ENCODE data around the gene HIRIP3.
"Not testable (repeated sequence)": the region's sequence is repeated elsewhere in the genome, so short reads cannot be mapped to it uniquely, and the experiment has no call there.

The HIRIP3 gene, protein sequence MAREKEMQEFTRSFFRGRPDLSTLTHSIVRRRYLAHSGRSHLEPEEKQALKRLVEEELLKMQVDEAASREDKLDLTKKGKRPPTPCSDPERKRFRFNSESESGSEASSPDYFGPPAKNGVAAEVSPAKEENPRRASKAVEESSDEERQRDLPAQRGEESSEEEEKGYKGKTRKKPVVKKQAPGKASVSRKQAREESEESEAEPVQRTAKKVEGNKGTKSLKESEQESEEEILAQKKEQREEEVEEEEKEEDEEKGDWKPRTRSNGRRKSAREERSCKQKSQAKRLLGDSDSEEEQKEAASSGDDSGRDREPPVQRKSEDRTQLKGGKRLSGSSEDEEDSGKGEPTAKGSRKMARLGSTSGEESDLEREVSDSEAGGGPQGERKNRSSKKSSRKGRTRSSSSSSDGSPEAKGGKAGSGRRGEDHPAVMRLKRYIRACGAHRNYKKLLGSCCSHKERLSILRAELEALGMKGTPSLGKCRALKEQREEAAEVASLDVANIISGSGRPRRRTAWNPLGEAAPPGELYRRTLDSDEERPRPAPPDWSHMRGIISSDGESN
- total RNA-seq, result 17.4 to 18.5 reads per million in 2 experiments

- peak; percentile 79 for DNase-seq (ENCODE audit: low read depth)
Observed at GRCh38 chr16:29995324-29995910, at the start of gene HIRIP3. Gene HIRIP3 (minus strand): TSS chr16:29995617. CDS start chr16:29995605, 12 bp downstream.

DNA sequence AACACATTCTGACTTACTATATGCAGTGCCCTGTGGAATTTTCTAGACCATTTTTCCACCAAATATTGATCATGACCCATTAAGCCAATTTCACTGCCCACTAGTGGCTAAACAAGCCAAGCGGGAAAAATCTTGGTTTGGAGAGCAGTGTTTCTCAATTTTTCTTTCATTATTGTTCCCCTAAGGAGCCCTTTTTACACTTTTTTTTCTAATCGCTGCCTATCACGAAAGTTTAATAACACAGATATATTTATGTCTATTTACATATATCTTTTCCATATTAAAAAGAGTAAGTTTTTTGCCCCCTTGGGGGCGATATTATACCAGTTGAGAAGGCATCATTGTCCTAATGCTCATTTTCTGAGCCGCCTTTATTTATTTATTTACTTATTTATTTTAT lies 46.4 kb upstream of the HIRIP3 start:
- DNase-seq (ENCODE audit: low read depth), result no peak

DNA sequence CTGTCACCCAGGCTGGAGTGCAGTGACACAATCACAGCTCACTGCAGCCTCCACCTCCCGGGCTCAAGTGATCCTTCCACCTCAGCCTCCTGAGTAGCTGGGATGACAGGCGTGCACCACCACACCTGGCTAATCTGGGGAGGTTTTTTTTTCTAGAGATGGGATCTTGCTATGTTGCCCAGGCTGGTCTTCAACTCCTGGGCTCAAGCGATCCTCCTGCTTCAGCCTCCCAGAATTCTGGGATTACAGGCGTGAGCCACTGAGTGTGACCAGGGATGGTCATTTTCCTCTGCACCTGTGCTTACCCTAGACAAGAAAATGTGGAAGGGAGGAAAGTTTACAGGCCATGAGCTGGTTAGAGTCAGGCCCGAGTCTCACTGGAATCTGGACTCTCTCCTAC lies 45.3 kb upstream of the HIRIP3 start:
- not testable (repeated sequence) for DNase-seq (ENCODE audit: low read depth)

GRCh38 chr16:30040221-30040620 lies 44.8 kb upstream of the HIRIP3 start:
- DNase-seq (ENCODE audit: low read depth), result no peak

GRCh38 chr16:30033270-30033669 lies 37.9 kb upstream of the HIRIP3 start:
- DNase-seq (ENCODE audit: low read depth), result no peak

- peak; percentile 51 for DNase-seq (ENCODE audit: low read depth)
Observed at GRCh38 chr16:30032083-30032819, 36.8 kb upstream of the HIRIP3 start.

GRCh38 chr16:30031477-30031918 lies 36.1 kb upstream of the HIRIP3 start:
- no peak for DNase-seq (ENCODE audit: low read depth)

DNA sequence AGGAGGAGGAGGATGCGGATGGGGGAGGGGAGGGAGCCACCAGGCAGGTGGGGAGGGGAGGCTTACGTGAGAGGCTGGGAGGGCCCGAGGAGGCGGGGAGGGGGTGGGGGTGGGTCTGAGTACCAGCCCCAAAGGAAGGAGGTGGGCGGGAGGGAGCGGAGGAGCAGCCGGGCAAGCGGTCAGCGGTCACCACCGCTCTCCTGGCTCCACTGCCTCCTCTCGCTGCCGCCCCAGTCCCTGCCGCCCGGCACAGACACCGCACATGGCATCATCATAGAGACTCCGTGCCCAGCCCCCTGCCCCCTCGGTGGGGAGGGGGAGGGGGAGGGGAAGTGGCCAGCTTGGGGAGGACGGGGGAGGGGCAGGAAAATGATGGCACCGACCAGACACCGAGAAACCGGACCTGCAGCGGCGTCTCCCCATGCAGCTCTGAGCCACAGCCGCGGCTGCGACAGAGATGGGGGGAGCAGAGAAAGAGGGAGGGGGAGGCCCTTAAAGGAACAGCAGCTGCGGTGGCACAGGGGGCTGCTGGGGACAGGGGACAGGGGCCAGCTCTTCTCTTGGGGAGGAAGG lies 35.5 kb upstream of the HIRIP3 start, which contains the start of gene TLCD3B:
TSS of gene TLCD3B (minus strand) at position 431 of the 573 bp plus-strand sequence. CDS start 744 bp downstream, outside the sequence.
- DNase-seq (ENCODE audit: low read depth), result no peak

DNA sequence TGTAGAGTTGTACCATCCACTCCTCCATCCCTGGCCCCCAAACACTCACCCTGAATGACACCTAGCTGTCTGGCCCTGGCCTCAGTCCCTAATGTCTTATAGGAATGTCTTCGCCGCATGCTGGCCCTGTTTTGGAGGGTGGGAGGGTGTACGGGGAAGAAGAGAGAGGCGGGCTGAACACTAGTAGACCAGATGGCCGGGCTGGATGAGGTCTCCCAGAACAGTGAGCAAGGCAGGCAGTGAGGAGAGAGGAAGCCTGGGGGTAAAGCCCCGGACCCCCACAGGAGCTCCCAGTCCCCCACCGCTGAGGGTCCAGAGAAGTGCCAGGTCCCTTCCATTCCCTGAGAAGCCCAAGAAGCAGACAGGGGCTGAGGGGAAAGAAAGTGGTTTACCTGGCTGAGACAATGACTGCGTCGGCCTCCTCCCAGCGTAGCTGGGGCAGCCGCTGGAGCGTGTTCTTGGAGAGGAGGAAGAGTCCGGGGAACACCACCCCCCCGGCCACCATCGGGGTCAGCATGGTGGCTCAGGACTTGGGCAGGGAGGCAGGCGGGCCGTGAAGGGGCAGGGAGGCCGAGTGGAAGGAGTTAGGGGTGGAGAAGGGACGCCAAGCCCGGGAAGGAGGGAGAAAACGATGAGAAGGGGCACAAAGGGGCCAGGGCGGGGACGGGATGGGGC lies 34.7 kb upstream of the HIRIP3 start:
- DNase-seq (ENCODE audit: low read depth), result no peak

- DNase-seq (ENCODE audit: low read depth), result no peak
Observed at GRCh38 chr16:30028438-30029076, 33.1 kb upstream of the HIRIP3 start.

GRCh38 chr16:30027588-30028437 lies 32.4 kb upstream of the HIRIP3 start:
- DNase-seq (ENCODE audit: low read depth), result no peak

DNA sequence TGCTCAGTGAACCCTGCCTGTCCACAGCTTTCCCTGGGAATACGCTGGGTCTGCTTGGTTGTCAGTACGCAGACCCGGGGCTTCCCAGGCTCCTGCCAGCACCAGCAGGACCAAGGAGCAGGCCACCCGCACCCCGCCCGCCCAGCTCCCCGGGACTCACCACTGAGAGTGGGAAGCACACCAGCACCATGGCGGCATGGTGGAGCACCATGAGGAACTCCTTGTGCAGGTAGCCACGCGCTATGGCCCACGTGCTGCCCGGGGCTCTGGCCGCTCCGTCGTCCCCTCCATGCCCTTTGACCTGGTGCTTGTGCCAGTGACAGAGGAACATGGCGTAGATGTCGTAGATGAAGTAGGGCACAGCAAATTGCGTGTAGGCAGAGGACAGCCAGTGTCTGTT lies 31.0 kb upstream of the HIRIP3 start:
- DNase-seq (ENCODE audit: low read depth), result no peak

DNA sequence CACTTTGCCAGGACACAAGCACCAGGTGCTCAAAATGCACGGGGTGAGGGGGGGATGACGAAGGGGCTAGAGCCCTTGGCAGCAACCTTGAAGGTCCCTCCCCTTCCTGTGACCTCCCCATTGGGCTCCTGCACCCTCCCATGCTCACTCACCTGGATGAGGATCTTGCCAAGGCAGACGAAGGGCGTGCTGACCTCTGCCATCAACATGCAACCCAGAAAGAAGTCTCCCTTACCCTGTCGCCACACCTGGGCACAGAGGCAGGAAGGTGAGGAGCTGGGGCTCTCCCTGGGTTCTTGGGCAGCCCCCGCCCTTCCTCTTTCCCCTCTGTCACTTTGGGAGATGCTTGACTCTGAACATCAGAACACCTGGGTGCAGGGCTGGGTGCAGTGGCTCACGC lies 30.2 kb upstream of the HIRIP3 start:
- no peak for DNase-seq (ENCODE audit: low read depth)

DNA sequence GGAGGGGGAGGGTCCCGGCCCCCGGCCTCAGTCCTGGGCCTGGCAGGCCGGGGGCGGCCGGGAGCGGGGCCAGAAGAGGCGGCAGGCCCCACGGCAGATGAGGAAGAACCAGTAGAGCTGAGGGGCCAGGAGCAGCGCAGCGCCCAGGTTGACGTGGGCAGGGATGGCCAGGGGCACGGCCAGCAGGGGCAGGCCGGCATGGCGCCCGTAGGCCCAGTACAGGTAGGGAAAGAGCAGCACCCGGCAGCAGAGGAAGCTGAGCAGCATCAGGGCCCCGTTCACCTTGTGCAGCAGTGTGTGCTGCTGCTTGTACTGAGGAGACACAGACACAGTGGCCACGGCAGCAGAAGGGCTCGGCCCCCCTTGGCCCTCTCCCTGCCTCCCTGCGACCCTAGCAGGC lies 29.7 kb upstream of the HIRIP3 start:
- no peak for DNase-seq (ENCODE audit: low read depth)

DNA sequence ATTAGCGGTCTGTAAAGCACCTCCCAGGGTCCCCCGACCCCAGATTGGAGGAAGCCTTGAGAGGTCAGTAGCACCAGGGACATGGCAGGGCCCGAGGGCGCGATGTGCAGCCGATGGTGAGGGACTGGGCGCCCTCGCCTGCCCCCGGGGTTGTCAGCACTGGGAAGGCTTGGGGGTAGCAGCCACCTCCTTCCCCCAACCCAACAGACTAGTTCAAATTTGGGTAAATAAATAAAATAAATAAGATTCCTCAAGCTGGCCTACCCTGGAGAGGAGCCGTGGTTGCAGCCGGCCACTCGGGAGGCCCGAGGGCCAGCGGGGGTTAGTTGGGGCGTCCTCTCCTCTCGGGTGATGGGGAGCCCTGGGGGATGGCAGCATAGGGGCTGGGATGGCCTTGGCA lies 29.0 kb upstream of the HIRIP3 start:
- DNase-seq (ENCODE audit: low read depth), result no peak

DNA sequence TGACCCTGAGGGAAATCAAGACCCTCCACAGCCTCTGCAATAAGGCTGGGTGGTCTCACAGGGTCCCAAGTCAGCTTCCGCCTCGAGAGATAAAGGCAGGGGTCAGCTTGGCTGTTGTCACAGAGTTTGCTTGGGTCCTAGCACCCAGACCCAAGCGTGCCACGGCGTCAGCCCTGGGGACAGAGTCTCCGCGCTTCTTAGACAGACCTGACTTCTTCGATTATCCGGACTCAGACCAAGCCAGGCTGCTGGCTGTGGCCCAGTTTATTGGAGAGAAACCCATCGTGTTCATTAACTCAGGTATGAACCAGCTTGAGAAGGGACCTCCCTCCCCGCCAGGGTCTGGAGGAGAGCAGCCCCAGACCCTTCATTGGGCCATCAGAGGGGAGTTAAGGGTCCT lies 28.2 kb upstream of the HIRIP3 start:
- no peak for DNase-seq (ENCODE audit: low read depth)

GRCh38 chr16:30022887-30023286 lies 27.5 kb upstream of the HIRIP3 start, which contains the start of gene C16orf92:
Gene C16orf92 (plus strand): TSS chr16:30023198. CDS start chr16:30023341, 143 bp downstream.
- no peak for DNase-seq (ENCODE audit: low read depth)

GRCh38 chr16:30018731-30019158 lies 23.3 kb upstream of the HIRIP3 start:
- DNase-seq (ENCODE audit: low read depth), result no peak

- not testable (repeated sequence) for DNase-seq (ENCODE audit: low read depth)
Observed at GRCh38 chr16:30017937-30018336, 22.5 kb upstream of the HIRIP3 start.

- DNase-seq (ENCODE audit: low read depth), result no peak
Observed at GRCh38 chr16:30017277-30017656, 21.9 kb upstream of the HIRIP3 start.

Data from T follicular helper cell (primary cell).